Neural cell (in vitro differentiated cells): ENCODE data around the gene KLF5. TPM values are rescaled to one million over a fixed set of nuclear protein-coding genes. Genes with fewer than 3 reads are reported as not detected.
"Not testable (repeated sequence)": the region's sequence is repeated elsewhere in the genome, so short reads cannot be mapped to it uniquely, and the experiment has no call there.

Experiments
- H2AFZ ChIP-seq: fragments of 200-600, 300-800 bp; sonication (generic), shearing (Covaris generic); 2 replicates; pipeline ENCODE4 v1.6.0; 2014; ENCODE audit warnings: low read depth, mild to moderate bottlenecking, antibody characterized with exemption, low read length, moderate library complexity
- H3F3A ChIP-seq: fragments of 200-600 bp; shearing (Covaris generic); 2 replicates; pipeline ENCODE4 v1.6.1; 2016; ENCODE audit warnings: mild to moderate bottlenecking, moderate library complexity, mixed read lengths, antibody characterized with exemption, low read length; ENCODE audit not compliant: insufficient read depth, poor library complexity, severe bottlenecking
- H3K27ac ChIP-seq: fragments of 200-600, 300-800 bp; sonication (generic), shearing (Covaris generic); 2 replicates; pipeline ENCODE4 v1.5.1; 2014; ENCODE audit warnings: mild to moderate bottlenecking, low read length, moderate library complexity
- H3K27me3 ChIP-seq: fragments of 300-800, 200-600 bp; sonication (generic), shearing (Covaris generic); 2 replicates; pipeline ENCODE4 v1.6.0; 2014; ENCODE audit warnings: mild to moderate bottlenecking, low read depth, low read length, moderate library complexity; ENCODE audit not compliant: insufficient read depth
- H3K36me3 ChIP-seq: fragments of 300-800, 200-600 bp; sonication (generic), shearing (Covaris generic); 2 replicates; pipeline ENCODE4 v1.5.1; 2014; ENCODE audit warnings: mild to moderate bottlenecking, antibody characterized with exemption, low read length, moderate library complexity; ENCODE audit not compliant: insufficient read depth
- H3K4me2 ChIP-seq: fragments of 300-800, 200-600 bp; sonication (generic), shearing (Covaris generic); 2 replicates; pipeline ENCODE4 v1.6.0; 2014; ENCODE audit warnings: mild to moderate bottlenecking, low read length
- H3K4me3 ChIP-seq: fragments of 300-800, 200-600 bp; sonication (generic), shearing (Covaris generic); 2 replicates; pipeline ENCODE4 v1.5.1; 2014; ENCODE audit warnings: mild to moderate bottlenecking, low read length, moderate library complexity
- H3K79me2 ChIP-seq: fragments of 200-600 bp; shearing (Covaris generic); replicated peaks from 2 replicates; pipeline ENCODE4 v1.6.0; 2014; ENCODE audit warnings: mild to moderate bottlenecking, low read length, moderate library complexity; ENCODE audit not compliant: insufficient read depth
- H3K9ac ChIP-seq: fragments of 300-800, 200-600 bp; sonication (generic), shearing (Covaris generic); 2 replicates; pipeline ENCODE4 v1.6.1; 2016; ENCODE audit warnings: mild to moderate bottlenecking, low read length, mixed read lengths
- H3K9me2 ChIP-seq: fragments of 200-600 bp; shearing (Covaris generic); 2 replicates; pipeline ENCODE4 v1.6.1; 2016; ENCODE audit warnings: mild to moderate bottlenecking, low read length, mixed read lengths; ENCODE audit not compliant: insufficient read depth
- H3K9me3 ChIP-seq: fragments of 200-600, 300-800 bp; sonication (generic), shearing (Covaris generic); 2 replicates; pipeline ENCODE4 v1.6.1; 2016; ENCODE audit warnings: mild to moderate bottlenecking, mixed run types, low read length, moderate library complexity, mixed read lengths
- H4K20me1 ChIP-seq: fragments of 200-600 bp; shearing (Covaris generic); 2 replicates; pipeline ENCODE4 v1.6.1; 2016; ENCODE audit warnings: mild to moderate bottlenecking, mixed run types; ENCODE audit not compliant: insufficient read depth
- CTCF ChIP-seq: fragments of 450-650 bp; IDR thresholded peaks from 2 replicates; pipeline ENCODE4 v1.5.1; 2014; ENCODE audit warnings: antibody characterized with exemption, mild to moderate bottlenecking, moderate library complexity; ENCODE audit not compliant: poor library complexity, severe bottlenecking
- EP300 ChIP-seq: fragments of 450-650 bp; conservative IDR thresholded peaks from 2 replicates; pipeline ENCODE4 v1.6.1; 2014; ENCODE audit warnings: antibody characterized with exemption, mild to moderate bottlenecking, moderate library complexity; ENCODE audit not compliant: poor library complexity, severe bottlenecking
- EZH2 ChIP-seq: fragments of 200-600, 300-800 bp; shearing (Covaris generic), sonication (generic); IDR thresholded peaks from 2 replicates; pipeline ENCODE4 v1.6.1; 2014; ENCODE audit warnings: antibody characterized with exemption, low read length, borderline replicate concordance, mild to moderate bottlenecking; ENCODE audit not compliant: insufficient read depth, poor library complexity, severe bottlenecking
- MXI1 ChIP-seq: fragments of 450-650 bp; conservative IDR thresholded peaks from 2 replicates; pipeline ENCODE4 v1.6.1; 2014; ENCODE audit warnings: antibody characterized with exemption, mild to moderate bottlenecking; ENCODE audit not compliant: poor library complexity, severe bottlenecking
- POLR2AphosphoS5 ChIP-seq: IDR thresholded peaks from 2 replicates; pipeline ENCODE4 v1.6.1; 2012
- RAD21 ChIP-seq: fragments of 450-650 bp; conservative IDR thresholded peaks from 2 replicates; pipeline ENCODE4 v1.6.1; 2014; ENCODE audit warnings: antibody characterized with exemption, mild to moderate bottlenecking, moderate library complexity
- SMC3 ChIP-seq: fragments of 450-650 bp; conservative IDR thresholded peaks from 2 replicates; pipeline ENCODE4 v1.6.1; 2014; ENCODE audit warnings: antibody characterized with exemption, mild to moderate bottlenecking, moderate library complexity; ENCODE audit not compliant: poor library complexity
- TAF1 ChIP-seq: IDR thresholded peaks from 2 replicates; pipeline ENCODE4 v1.6.1; 2012; ENCODE audit warnings: low read depth
- polyA plus RNA-seq: library from polyadenylated mRNA; depleted of rRNA; stranded (reverse); fragments of >200 nt; gene quantifications from 2 replicates; pipeline ENCODE4 v1.2.3, GENCODE V29; 2014

KLF5 gene
- polyA plus RNA-seq, 1 donor from 2014 or later: 0.26 TPM

- Histone ChIP-seq H3K36me3 (no peaks in the 10 kb centered on the region), H3K27ac (no peak overlapping the region), H2AFZ (no peak overlapping the region), H3K9me2 (no peaks in the 10 kb centered on the region), H3K4me2 (no peak overlapping the region), H3K27me3 (no peaks in the 10 kb centered on the region), H3K9me3 (no peaks in the 10 kb centered on the region), H3K4me3 (no peak overlapping the region), H3K79me2 (no peaks in the 10 kb centered on the region), H3K9ac (no peak overlapping the region), H4K20me1 (no peaks in the 10 kb centered on the region), H3F3A (no peaks in the 10 kb centered on the region)
- no peak for TF ChIP-seq CTCF
- TF ChIP-seq MXI1: no peak
- no peak for TF ChIP-seq EZH2
- TF ChIP-seq TAF1: no peak
- no peak for TF ChIP-seq POLR2AphosphoS5
- TF ChIP-seq SMC3: no peak
- TF ChIP-seq EP300: no peak
These were observed 13.8 kb upstream of the KLF5 start for GRCh38 chr13:73045031-73045430.

- not testable (repeated sequence) for H3F3A ChIP-seq, H3K79me2 ChIP-seq, H3K27me3 ChIP-seq, H3K9me3 ChIP-seq, H3K4me2 ChIP-seq, H2AFZ ChIP-seq, H3K9me2 ChIP-seq, H4K20me1 ChIP-seq, H3K36me3 ChIP-seq, H3K4me3 ChIP-seq, H3K9ac ChIP-seq, H3K27ac ChIP-seq
These were observed 10.2 kb upstream of the KLF5 start for GRCh38 chr13:73048615-73049014.

GRCh38 chr13:73054712-73055111, 4.1 kb upstream of the KLF5 start:
- H3K36me3 ChIP-seq: no peaks in the 10 kb centered on the region
- no peak overlapping the region for H2AFZ ChIP-seq
- no peaks in the 10 kb centered on the region for H3K9me3 ChIP-seq
- no peak overlapping the region for H3K27ac ChIP-seq
- no peak overlapping the region for H3K4me2 ChIP-seq
- no peaks in the 10 kb centered on the region for H4K20me1 ChIP-seq
- TF ChIP-seq TAF1 (no peak), RAD21 (no peak), EP300 (no peak), CTCF (no peak), POLR2AphosphoS5 (no peak), MXI1 (no peak)
- H3K9ac ChIP-seq: no peak overlapping the region
- H3K27me3 ChIP-seq: peaks cover 41% of the 10 kb centered on the region
- no peaks in the 10 kb centered on the region for H3K9me2 ChIP-seq
- H3K79me2 ChIP-seq: no peaks in the 10 kb centered on the region
- H3K4me3 ChIP-seq: no peak overlapping the region
- no peaks in the 10 kb centered on the region for H3F3A ChIP-seq
